Measurements from ENCODE around the gene CASKIN1.

Gene CASKIN1

DNA sequence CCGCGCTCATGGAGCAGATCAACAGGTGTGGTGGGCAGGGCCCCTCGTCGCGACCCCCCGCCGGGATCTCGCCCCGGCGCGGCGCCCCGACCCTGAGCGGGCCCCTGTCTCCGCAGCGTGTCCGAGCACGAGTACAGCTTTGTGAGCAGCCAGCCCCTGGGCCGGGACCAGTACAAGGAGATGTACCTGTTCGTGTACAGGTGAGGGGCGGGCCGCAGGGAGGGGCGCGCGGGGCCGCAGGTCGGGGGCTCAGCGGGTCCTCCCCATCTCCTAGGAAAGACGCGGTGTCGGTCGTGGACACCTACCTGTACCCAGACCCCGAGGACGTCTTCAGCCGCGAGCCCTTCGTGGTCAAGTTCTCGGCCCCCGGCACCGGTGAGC is 40.7 kb upstream of the CASKIN1 start:
- no peak overlapping the region for H3K4me3 ChIP-seq (ENCODE audit: low read depth in 1 of 2, low read length in 2 of 2)
- H3K4me2 ChIP-seq (ENCODE audit: insufficient read depth, low read length), result no peak overlapping the region
- H3K27ac ChIP-seq (ENCODE audit: low read length), result no peak overlapping the region

DNA sequence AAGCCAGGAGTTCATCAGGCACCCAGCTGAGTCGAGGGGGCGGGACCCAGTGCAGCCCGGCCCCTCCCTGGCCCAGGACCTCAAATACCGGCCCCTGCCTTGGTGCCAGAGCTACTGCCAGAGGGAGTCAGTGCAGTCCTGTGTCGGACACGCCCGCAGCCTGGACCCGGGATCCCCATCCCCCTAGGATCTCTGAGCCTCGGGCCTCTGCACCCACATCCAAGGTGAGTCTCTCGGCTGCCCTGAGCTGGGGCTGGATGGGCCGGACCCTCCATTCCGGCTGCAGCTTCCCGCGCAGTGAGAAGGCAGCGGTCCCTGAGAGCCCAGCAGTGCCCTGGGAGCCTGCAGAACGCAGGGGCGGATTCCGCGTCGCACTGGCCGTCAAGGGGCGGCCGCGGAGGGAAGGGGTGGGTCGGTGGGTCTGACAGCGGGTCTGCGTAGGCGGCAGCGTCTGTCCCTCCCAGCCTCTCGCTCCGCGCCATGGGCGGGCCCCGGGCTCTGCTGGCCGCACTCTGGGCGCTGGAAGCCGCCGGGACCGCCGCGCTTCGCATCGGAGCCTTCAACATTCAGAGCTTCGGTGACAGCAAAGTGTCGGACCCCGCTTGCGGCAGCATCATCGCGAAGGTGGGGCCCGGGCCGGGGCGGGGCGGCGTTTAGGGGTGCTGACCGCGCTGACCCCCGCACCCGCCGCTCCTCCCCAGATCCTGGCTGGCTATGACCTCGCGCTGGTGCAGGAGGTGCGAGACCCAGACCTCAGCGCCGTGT is 40.1 kb upstream of the CASKIN1 start, which contains the start of gene DNASE1L2:
Gene DNASE1L2 (plus strand): TSS at position 108 of the 765 bp plus-strand sequence. CDS start 373 bp downstream, at position 481.
- H3K36me3 ChIP-seq (ENCODE audit: insufficient read depth, low read length), result peaks cover 71% of the 10 kb centered on the region
- H3K27me3 ChIP-seq (ENCODE audit: insufficient read depth, low read length, poor library complexity), result no peaks in the 10 kb centered on the region
- H3K4me2 ChIP-seq (ENCODE audit: insufficient read depth, low read length), result no peak within 1 kb of the TSS
- no peaks in the 10 kb centered on the region for H3K79me2 ChIP-seq (ENCODE audit: insufficient read depth, low read length)
- H4K20me1 ChIP-seq (ENCODE audit: insufficient read depth, low read length), result peaks cover 32% of the 10 kb centered on the region
- H3K4me1 ChIP-seq (ENCODE audit: insufficient read depth, low read length), result no peaks in the 10 kb centered on the region
- no peak within 1 kb of the TSS for H3K27ac ChIP-seq (ENCODE audit: low read length)
- ATAC-seq (ENCODE audit: insufficient read depth, low read depth) (peak; percentile 18; the same call in 2 of the 3 replicates), DNase-seq (no peak)
- no peaks in the 10 kb centered on the region for H3K9me3 ChIP-seq (ENCODE audit: insufficient read depth, low read length, severe bottlenecking)
- no peak for TF ChIP-seq EZH2 (IDR thresholded peaks at IDR 0.05; ENCODE audit: borderline replicate concordance, low read depth, low read length, severe bottlenecking)
- TF ChIP-seq, protein P1, sequence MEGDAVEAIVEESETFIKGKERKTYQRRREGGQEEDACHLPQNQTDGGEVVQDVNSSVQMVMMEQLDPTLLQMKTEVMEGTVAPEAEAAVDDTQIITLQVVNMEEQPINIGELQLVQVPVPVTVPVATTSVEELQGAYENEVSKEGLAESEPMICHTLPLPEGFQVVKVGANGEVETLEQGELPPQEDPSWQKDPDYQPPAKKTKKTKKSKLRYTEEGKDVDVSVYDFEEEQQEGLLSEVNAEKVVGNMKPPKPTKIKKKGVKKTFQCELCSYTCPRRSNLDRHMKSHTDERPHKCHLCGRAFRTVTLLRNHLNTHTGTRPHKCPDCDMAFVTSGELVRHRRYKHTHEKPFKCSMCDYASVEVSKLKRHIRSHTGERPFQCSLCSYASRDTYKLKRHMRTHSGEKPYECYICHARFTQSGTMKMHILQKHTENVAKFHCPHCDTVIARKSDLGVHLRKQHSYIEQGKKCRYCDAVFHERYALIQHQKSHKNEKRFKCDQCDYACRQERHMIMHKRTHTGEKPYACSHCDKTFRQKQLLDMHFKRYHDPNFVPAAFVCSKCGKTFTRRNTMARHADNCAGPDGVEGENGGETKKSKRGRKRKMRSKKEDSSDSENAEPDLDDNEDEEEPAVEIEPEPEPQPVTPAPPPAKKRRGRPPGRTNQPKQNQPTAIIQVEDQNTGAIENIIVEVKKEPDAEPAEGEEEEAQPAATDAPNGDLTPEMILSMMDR (IDR thresholded peaks at IDR 0.05; ENCODE audit: borderline replicate concordance, extremely low read depth, low read length, poor library complexity, severe bottlenecking), result no peak
- no peak within 1 kb of the TSS for H2AFZ ChIP-seq (ENCODE audit: low read depth, low read length)
- no peak within 1 kb of the TSS for H3K9ac ChIP-seq (ENCODE audit: low read depth, low read length)
- no peak within 1 kb of the TSS for H3K4me3 ChIP-seq (ENCODE audit: low read depth in 1 of 2, low read length in 2 of 2)

More for the DNA sequence above, 40.7 kb upstream of the CASKIN1 start:
- ATAC-seq (ENCODE audit: insufficient read depth, low read depth), result no peak
- Histone ChIP-seq H3K36me3 (ENCODE audit: insufficient read depth, low read length) (peaks cover 67% of the 10 kb centered on the region), H3K4me1 (ENCODE audit: insufficient read depth, low read length) (no peaks in the 10 kb centered on the region), H4K20me1 (ENCODE audit: insufficient read depth, low read length) (peaks cover 32% of the 10 kb centered on the region), H3K9me3 (ENCODE audit: insufficient read depth, low read length, severe bottlenecking) (no peaks in the 10 kb centered on the region), H3K27me3 (ENCODE audit: insufficient read depth, low read length, poor library complexity) (no peaks in the 10 kb centered on the region), H3K79me2 (ENCODE audit: insufficient read depth, low read length) (no peaks in the 10 kb centered on the region), H3K9ac (ENCODE audit: low read depth, low read length) (no peak overlapping the region), H2AFZ (ENCODE audit: low read depth, low read length) (no peak overlapping the region)
- no peak for TF ChIP-seq EZH2 (IDR thresholded peaks at IDR 0.05; ENCODE audit: borderline replicate concordance, low read depth, low read length, severe bottlenecking)
- TF ChIP-seq, protein P1 (IDR thresholded peaks at IDR 0.05; ENCODE audit: borderline replicate concordance, extremely low read depth, low read length, poor library complexity, severe bottlenecking), result no peak
- DNase-seq, result no peak

DNA sequence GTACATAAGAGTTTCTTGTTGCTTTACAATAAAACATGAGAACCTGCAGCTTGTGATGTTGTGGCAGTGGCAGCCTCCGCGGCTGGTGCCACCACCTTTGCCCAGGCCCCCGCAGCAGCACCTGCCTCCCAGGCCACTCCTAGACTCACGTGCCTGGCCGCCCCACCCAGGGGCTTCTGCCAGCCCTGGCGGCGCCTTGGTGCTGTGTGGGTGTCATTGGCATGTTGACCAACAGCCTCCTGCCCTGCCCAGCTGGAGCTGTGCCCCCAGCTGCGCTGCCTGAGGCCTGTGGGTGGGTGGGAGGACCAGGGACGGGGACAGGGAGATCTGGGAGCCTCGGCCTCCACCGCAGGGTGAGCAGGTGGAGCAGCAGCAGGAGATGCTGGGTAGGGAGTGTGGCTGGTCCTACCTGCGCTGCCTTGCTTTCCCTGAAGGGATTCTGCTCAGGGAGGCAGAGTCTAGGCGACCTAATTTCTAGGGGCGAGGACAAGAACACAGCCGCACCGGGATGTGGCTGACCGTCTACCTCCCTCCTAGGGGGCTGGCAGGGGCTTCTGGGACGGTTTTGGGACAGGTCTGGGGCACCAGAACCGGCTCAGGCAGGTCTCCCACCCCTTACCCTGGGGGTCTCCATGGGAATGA is 39.4 kb upstream of the CASKIN1 start:
- H3K36me3 ChIP-seq (ENCODE audit: insufficient read depth, low read length), result peaks cover 78% of the 10 kb centered on the region
- H3K4me1 ChIP-seq (ENCODE audit: insufficient read depth, low read length), result no peaks in the 10 kb centered on the region
- no peak overlapping the region for H3K9ac ChIP-seq (ENCODE audit: low read depth, low read length)
- H3K27ac ChIP-seq (ENCODE audit: low read length), result no peak overlapping the region
- no peaks in the 10 kb centered on the region for H3K79me2 ChIP-seq (ENCODE audit: insufficient read depth, low read length)
- no peak overlapping the region for H3K4me3 ChIP-seq (ENCODE audit: low read depth in 1 of 2, low read length in 2 of 2)
- TF ChIP-seq, protein P1 (IDR thresholded peaks at IDR 0.05; ENCODE audit: borderline replicate concordance, extremely low read depth, low read length, poor library complexity, severe bottlenecking), result no peak
- no peak for TF ChIP-seq EZH2 (IDR thresholded peaks at IDR 0.05; ENCODE audit: borderline replicate concordance, low read depth, low read length, severe bottlenecking)
- no peak overlapping the region for H3K4me2 ChIP-seq (ENCODE audit: insufficient read depth, low read length)
- H4K20me1 ChIP-seq (ENCODE audit: insufficient read depth, low read length), result peaks cover 39% of the 10 kb centered on the region
- no peaks in the 10 kb centered on the region for H3K9me3 ChIP-seq (ENCODE audit: insufficient read depth, low read length, severe bottlenecking)
- ATAC-seq (ENCODE audit: insufficient read depth, low read depth) (peak; percentile 10; the same call in 2 of the 3 replicates), DNase-seq (no peak)
- H2AFZ ChIP-seq (ENCODE audit: low read depth, low read length), result no peak overlapping the region
- H3K27me3 ChIP-seq (ENCODE audit: insufficient read depth, low read length, poor library complexity), result no peaks in the 10 kb centered on the region

Measured in DND-41 (cell line).